Sciatic nerve (tissue), 2 donors: ENCODE measurements around the gene UST. TPM values are rescaled to one million over a fixed set of nuclear protein-coding genes. Genes with fewer than 3 reads are reported as not detected.
"Not testable (repeated sequence)": the region's sequence is repeated elsewhere in the genome, so short reads cannot be mapped to it uniquely, and the experiment has no call there.

Experiments used
- ATAC-seq: fragments of 200-7000 bp; cut with Tn5 transposase; one replicate; pipeline ENCODE4 v1.9.1; 2020; ENCODE audit warnings: mild to moderate bottlenecking, moderate library complexity
- DNase-seq: peaks from one replicate; pipeline ENCODE4 v3.0.0-alpha.2; 2020; ENCODE audit warnings: low spot score
- intact Hi-C: fragments of 100-400 bp; cut with DNase I; formaldehyde crosslinking; loops from one replicate; pipeline ENCODE4 v1.14.2; 2022
- total RNA-seq: library from RNA; stranded (reverse); fragmentation: NEBNext Ultra II Directional; extraction: Animal tissue kit (Norgen Biotek cat#: 25700); gene quantifications from one replicate; pipeline ENCODE4 v1.2.1, GENCODE V29; 2021
- donor health status: DM: no; HTN: no; CAD: no.
- donor health status: DM: no; HTN: no; CAD: no.

Gene UST
- total RNA-seq, 1 donor from 2014 or later = 33.1 TPM

DNA sequence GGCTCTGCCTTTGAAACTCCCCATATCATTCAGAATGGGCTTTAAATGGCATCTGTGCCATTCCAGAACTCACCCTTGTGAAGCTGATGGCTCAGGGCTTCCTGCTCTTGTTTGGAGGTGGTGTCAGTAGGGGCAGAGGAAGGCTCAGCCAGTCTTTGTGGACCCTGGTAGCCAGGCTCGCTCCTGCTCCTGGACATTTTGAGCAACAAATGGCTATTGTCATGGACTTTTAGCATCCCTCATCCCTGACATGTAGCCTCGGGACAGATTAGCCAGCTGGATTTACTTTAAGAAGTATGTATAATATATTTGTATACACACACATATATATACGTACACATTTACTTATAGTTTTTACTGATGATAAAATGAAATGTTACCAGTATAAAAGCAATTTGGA lies 104.1 kb downstream of the UST start:
- intact Hi-C loops = no loop called here
- DNase-seq = no peak
- ATAC-seq = no peak

DNA sequence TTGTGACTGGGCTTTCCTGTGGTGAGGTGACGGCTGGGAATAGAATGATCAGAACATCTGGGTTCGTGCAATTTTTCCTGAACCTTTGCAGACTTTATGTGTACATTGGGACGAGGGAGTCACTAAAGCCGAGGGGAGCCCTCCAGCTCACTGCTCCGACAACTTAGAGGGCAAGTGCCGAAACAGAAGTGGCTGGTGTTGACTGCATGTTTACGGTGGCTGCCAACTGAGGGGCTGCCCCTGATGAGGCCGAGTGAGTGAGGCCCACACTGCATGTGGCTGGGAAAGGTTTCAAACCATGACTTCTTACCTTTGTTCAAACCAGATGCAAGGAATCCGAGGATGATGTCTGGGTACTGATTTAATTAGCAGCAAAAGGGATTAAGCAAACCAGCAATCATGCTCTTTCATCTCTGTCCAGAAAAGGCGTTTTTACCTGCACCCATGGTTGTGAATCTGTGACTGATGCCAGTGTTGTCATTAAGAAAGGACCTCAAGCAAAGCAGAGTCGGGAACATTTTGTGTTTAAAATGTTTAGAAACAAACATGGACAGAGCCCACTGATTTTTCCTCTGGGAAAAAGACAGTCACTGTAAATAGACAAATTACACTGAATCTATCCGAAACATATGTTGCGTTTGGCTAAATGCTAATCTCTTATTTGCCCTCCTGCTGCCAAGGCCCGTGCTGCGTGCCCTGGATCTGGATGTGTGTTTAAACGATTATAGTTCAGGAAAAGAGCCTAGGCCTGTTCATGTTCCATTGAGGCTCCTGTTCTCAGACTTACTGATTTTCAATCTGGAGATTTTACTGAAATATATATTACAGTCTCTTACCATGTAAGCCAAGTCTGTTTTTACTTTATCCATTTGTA lies 105.1 kb downstream of the UST start:
- intact Hi-C loops = no loop called here
- ATAC-seq (no peak), DNase-seq (no peak)

DNA sequence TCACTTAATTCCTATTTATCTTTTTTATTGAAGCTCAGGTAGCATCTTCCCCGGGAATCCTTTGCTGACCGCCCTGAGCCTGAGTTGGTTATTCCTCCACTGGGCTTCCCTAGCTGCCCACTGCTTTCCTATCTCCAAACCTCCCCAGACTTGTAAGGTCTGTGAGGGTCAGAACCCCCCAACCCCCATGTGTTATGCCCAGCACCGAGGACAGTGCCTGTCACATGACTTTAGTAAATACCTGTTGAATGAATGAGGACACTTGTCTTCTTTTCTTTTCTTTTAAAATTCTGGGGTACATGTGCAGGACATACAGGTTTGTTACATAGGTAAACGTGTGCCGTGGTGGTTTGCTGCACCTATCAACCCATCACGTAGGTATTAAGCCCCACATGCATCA lies 105.9 kb downstream of the UST start:
- intact Hi-C loops = no loop called here
- DNase-seq (no peak), ATAC-seq (no peak)

DNA sequence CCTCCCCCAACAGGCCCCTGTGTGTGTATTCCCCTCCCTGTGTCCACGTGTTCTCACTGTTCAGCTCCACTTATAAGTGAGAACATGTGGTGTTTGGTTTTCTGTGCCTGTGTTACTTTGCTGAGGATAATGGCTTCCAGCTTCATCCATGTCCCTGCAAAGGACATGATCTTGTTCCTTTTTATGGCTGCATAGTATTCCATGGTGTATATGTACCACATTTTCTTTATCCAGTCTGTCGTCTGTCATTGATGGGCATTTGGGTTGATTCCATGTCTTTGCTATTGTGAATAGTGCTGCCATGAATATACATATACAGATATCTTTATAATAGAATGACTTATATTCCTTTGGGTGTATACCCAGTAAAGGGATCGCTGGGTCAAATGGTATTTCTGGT lies 106.3 kb downstream of the UST start:
- intact Hi-C loops, DNase-seq, ATAC-seq: not testable (repeated sequence)

DNA sequence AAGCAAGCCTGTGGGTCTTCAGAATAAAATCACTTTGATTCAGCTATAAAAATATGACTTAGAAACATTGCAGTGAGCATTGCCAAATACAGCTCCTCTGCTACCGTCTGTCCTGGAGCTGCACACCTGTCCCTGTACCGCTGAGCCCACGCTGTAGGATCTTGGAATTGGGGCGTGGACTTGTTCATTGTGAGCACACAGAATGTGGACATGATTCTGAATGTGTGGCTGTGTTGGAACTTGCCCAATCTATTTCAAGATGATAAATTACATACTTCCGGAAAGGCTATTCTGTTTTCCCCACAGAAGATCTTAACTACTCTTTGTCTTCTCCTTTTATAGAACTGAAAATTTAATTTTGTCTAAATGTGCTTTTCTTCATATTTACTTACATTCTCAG lies 107.3 kb downstream of the UST start:
- intact Hi-C loops = no loop called here
- ATAC-seq = no peak
- no peak for DNase-seq

DNA sequence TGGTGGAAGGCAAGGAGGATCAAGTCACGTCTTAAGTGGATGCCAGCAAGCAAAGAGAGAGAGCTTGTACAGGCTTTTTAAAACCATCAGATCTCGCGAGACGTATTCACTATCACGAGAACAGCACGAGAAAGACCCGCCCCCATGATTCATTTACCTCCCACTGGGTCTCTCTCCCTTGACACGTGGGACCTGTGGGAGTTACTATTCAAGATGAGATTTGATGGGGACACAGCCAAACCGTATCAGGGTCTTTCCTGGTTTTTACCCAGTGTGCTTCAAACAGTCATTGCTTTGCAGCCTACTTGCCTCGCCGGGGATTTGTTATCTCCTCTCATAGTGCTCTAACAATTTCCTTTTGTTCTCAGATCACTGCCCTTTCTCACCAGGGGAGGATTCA lies 108.2 kb downstream of the UST start:
- ATAC-seq (no peak), DNase-seq (no peak)
- intact Hi-C loops = no loop called here

DNA sequence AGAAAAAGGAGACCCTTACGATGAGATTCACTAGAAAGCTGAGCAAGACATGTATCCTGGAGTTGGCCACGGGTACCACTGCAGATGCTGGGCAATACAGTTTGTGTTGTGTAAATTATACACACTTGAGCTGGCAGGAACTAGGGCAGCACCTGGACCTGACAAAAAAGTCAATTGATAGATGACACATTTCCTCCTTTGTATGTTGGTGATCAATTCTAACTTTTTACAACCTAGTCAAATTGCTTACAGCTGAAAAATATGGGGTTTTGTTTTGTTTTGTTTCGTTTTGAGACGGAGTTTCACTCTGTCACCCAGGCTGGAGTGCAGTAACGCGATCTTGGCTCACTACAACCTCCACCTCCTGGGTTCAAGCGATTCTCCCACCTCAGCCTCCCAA lies 108.9 kb downstream of the UST start:
- DNase-seq = no peak
- intact Hi-C loops = no loop called here
- ATAC-seq = no peak

DNA sequence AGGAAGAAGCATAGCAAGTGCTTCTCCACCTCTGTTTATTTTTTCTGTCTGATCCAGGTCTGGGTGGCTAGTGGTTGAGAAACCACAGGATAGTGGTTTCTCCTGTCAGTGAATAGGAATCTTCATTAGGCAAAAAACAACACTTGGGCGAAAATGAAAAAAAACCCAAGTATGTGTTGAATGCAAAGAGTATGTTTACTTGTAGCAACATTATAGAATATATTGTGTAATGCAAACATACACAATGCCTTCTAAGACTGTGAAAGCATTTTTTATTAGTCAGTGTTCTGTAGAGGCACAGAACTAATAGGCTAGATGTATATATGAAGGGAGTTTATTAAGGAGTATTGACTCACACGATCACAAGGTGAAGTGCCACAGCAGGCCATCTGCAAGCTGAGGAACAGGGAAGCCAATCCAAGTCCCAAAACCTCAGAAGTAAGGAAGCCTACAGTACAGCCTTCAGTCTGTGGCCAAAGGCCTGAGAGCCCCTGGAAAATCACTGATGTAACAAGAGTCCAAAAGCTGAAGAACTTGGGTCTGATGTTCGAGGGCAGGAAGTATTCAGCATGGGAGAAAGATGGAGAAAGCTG lies 111.1 kb downstream of the UST start:
- ATAC-seq (no peak), DNase-seq (no peak)
- intact Hi-C loops = no loop called here

DNA sequence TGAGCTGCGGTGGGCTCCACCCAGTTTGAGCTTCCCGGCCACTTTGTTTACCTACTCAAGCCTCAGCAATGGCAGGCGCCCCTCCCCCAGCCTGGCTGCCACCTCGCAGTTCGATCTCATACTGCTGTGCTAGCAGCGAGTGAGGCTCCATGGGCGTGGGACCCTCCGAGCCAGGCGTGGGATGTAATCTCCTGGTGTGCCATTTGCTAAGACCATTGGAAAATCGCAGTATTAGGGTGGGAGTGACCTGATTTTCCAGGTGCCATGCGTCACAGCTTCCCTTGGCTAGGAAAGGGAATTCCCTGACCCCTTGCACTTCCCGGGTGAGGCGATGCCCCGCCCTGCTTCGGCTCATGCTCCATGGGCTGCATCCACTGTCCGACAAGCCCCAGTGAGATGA lies 117.3 kb downstream of the UST start:
- DNase-seq, intact Hi-C loops, ATAC-seq: not testable (repeated sequence)

DNA sequence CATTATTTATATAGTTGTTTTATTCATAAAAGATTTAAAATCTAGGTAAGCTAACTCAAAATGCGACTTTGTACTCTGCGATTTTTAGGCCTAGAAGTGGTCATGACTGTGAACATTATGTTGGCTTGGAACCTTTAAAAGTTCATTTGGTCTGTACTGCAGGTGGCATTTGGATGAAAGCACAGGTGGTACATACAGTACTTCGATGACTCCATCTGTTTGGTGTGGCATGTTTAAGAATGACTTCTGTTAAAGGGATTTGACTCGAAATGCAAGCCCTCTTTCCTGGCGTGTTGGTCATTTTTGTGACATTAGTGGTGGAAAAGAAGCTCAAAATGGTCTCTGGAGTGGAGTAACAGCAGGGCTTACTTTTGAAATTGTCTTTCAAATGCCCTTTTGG lies 118.1 kb downstream of the UST start:
- no peak for ATAC-seq
- intact Hi-C loops = no loop called here
- DNase-seq = no peak

DNA sequence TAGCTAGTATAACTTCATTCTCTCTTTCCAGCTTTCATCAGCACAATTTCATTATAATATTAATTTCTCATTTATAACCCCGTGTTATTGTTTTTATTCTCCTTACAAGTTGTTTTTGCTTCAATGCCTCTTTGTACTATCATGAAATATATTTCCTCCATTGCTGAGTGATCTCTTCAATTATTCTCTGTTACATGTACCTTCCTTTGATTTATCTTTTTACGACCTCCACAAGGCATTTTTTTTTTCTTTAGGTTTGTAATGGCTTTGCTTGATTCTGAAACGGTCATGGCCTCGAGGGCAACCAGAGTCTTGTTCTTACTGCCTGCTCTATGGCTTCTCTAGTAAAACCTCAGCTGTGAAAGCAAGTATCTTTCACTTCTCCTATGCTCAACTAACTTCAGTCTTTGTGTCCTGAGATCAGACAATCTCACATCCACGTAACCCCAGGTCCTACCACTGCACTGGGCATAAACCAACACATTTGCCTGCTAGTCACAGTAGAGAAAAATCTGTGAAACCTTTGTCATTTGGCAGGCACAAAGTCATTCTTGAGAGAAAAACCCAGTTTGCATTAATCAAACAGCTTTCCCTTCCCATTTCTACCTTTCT lies 119.9 kb downstream of the UST start:
- ATAC-seq = no peak
- intact Hi-C loops = no loop called here

DNA sequence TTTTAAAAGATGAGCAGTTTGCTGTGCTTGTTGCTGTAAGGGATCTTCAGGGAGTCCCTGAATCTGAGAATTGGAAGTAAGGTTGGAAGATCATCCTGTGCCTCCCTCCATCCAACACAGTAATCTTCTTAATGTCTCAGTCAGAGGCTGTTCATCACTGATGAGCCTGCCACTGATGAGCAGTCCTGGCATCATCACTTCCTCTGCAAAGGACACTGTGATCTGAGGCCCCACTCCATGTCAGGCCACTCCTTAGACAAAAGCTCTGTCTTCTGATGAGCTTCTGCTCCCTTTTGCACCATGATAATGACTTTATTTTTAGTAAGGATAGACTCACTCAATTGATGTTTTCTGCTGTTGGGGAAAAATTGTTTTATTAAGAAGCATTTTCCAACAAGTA lies 121.0 kb downstream of the UST start:
- DNase-seq = no peak
- intact Hi-C loops = no loop called here
- ATAC-seq = no peak

More for the DNA sequence above, 119.9 kb downstream of the UST start:
- no peak for DNase-seq

DNA sequence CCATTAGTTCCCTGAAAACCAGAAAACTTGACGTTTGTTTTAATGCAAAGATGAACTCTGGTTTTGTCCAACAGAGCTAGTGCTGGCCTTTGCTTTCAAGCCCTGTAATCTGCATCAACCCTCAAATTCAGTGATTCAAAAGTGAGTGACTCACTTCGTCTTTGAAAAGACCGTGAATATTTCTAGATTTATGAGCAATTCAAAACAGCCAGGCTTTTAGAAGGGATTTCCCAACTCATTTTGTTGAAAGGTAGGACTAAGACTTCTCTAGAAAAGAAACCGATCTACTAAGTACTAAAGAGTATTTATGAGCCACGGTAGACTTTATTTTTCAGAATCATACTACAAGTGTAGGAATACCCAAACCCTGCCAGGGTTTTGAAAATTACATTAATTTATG lies 121.5 kb downstream of the UST start:
- ATAC-seq = no peak
- intact Hi-C loops = no loop called here
- no peak for DNase-seq

DNA sequence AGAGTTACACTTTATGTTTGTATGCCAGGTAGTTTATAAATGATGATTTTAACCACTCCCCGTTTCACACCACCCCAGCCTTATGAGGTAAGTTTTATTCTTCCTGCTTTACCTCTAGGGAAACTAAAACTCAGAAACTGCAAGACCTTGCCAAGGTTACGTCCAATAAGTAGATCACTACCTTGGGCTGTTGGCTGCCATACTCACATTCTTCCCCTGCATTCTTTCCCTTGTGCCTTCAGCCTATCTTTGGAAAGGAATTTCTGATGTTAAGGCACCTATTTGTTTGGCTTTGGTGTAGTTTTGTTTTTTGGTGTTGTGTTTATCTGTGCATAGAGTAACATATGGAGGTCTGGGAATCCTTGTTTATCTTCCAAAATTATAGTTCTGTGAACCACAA lies 122.1 kb downstream of the UST start:
- ATAC-seq = no peak
- intact Hi-C loops = no loop called here
- DNase-seq = no peak

DNA sequence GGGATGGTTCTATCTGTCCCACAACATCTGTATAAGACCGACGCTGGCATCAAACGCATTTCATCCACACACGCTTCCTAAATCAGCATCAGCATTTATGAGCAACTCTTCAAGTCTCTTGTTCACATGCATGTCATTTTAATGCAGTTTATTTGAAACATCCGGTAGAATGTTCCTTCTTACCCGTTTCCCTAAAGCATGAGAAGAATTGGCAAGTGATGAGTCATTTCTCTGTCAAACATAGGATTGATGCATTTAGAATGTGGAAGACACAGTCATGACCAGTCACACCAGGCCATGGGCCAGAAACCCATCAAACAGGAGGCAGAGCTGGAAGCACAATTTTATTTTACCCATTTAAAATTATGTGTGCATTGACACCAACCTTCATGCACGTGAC lies 122.8 kb downstream of the UST start:
- no peak for ATAC-seq
- intact Hi-C loops = no loop called here
- no peak for DNase-seq

DNA sequence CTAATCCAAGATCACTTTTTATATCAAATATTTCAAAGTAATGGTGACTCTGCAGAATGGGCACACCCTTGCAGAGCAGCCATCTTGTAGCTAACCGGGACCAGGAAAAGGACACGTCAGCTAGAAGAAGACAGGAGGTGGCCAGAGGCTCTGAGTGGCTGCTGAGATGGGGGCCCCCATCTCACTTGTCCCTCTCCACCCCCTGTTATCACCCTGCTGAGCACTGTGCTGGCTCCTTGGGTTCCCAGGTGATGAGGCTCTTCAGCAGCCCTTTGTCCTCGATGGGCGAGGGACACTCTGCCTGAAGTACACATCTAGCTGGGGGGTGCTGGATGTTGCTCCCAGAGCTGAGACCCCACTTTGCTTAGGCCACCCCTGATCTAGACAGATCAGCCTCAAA lies 126.3 kb downstream of the UST start:
- intact Hi-C loops = loop anchor here (5.0 kb wide), 1 partner anchor 1429 kb away; no protein-coding TSS in a partner anchor
- ATAC-seq = no peak

DNA sequence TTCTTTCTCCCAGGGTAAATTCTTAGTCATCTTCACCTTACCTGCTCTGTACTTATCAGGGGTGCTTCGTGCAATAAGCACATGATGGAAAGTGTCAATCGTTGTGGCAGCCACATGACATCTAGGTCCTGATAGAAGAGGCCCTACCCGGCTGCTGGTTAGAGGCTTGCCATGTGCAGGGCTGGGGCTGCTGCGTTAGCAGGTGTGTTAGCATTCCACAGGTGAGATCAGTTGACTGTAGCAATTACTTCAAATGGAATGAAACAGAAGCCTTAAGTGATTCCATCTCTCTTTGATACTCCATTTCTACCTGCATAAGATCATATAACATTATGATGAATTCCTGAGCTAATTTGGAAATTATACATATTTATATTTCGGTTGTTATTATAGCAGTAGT lies 127.0 kb downstream of the UST start:
- ATAC-seq = no peak
- intact Hi-C loops = loop anchor here (5.0 kb wide), 1 partner anchor 1428 kb away; no protein-coding TSS in a partner anchor

More for the DNA sequence above, 126.3 kb downstream of the UST start:
- DNase-seq = no peak

DNA sequence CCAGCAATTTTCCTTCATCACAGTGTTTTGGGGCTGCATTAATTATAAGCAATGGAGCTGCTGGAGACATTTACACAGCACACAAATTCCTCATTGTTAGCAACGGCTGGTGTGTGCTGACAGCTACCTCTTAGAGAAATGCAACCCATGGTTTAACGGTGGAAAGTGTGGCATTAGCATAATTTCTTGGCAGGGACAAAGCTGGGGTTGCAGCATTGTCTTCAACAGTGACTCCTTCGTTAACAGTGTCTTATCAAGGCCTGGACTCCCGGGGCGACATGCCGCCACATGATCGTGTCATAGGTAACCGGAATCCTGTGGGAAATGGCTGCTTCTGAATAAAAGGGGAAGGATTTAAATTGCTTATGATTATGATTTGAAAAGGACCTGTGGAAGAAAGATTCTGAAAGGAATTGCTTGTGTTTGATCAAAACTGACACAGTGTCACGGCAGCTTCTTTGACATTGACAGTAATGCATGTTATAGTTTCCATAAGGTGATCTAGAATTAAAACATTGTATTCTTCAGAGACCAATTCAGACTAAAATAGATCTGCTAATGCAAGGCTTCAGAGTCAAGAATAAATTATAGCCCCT lies 128.0 kb downstream of the UST start:
- ATAC-seq = peak; percentile 15

More for the DNA sequence above, 127.0 kb downstream of the UST start:
- no peak for DNase-seq

DNA sequence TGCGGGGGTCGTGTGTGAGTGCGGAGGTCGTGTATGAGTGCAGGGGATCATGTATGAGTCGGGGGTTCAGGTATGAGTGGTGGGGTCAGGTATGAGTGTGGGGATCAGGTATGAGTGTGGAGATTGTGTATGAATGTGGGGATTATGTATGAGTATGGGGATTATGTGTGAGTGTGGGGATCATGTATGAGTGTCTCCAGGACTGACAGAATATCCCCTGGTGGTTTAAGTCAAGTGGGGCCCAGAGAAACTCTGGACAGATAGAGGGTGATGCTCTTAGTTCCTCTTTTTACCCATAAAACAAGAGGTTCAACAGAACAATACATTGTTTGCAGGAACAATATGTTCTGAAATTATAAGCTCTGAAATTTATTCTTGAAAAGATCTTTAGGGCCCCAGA lies 131.9 kb downstream of the UST start:
- intact Hi-C loops = no loop called here
- DNase-seq (no peak), ATAC-seq (no peak)

More for the DNA sequence above, 128.0 kb downstream of the UST start:
- DNase-seq = no peak
- intact Hi-C loops = loop anchor here (5.0 kb wide), 1 partner anchor 1428 kb away; no protein-coding TSS in a partner anchor

DNA sequence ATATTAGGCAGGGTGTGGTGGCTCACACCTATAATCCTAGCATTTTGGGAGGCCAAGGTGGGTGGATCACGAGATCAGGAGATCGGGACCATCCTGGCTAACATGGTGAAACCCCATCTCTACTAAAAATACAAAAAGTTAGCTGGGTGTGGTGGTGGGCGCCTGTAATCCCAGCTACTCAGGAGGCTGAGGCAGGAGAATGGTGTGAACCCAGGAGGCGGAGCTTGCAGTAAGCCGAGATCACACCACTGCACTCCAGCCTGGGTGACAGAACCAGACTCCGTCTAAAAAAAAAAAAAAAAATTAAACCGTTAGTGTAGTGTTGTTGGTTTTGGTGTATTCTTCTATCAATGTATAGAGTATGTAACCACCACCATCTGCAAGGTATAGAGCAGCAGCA lies 133.9 kb downstream of the UST start:
- DNase-seq, intact Hi-C loops, ATAC-seq: not testable (repeated sequence)
